ENCODE results near the gene ABHD10.

The ABHD10 gene

GRCh38 chr3:112002096-112002971, 23.5 kb downstream of the ABHD10 start:
- DNase-seq: peak; percentile 60 to 69

- no peak for DNase-seq
Measured at GRCh38 chr3:112003321-112004080, 24.7 kb downstream of the ABHD10 start.

- DNase-seq: no peak
Measured at GRCh38 chr3:112004187-112004586, 25.4 kb downstream of the ABHD10 start.

GRCh38 chr3:112004669-112005068, 25.8 kb downstream of the ABHD10 start:
- no peak for DNase-seq

- no peak for DNase-seq
Measured at GRCh38 chr3:112005091-112005672, 26.4 kb downstream of the ABHD10 start.

GRCh38 chr3:112007633-112008032, 28.8 kb downstream of the ABHD10 start:
- DNase-seq: no peak

- DNase-seq: no peak
Measured at GRCh38 chr3:112009670-112010069, 30.8 kb downstream of the ABHD10 start.

GRCh38 chr3:112010636-112011035, 31.8 kb downstream of the ABHD10 start:
- DNase-seq: no peak

GRCh38 chr3:112011376-112011940, 32.6 kb downstream of the ABHD10 start:
- no peak for DNase-seq

GRCh38 chr3:112012205-112012992, 33.6 kb downstream of the ABHD10 start:
- DNase-seq: no peak

- DNase-seq: peak; percentile 53 to 63
Measured at GRCh38 chr3:112013058-112013783, 34.4 kb downstream of the ABHD10 start.

GRCh38 chr3:112013784-112014143, 34.9 kb downstream of the ABHD10 start:
- DNase-seq: no peak

- no peak for DNase-seq
Measured at GRCh38 chr3:112017091-112017490, 38.3 kb downstream of the ABHD10 start.

- DNase-seq: no peak
Measured at GRCh38 chr3:112018712-112019111, 39.9 kb downstream of the ABHD10 start.

- no peak for DNase-seq
Measured at GRCh38 chr3:112019716-112020115, 40.9 kb downstream of the ABHD10 start.

- no peak for DNase-seq
Measured at GRCh38 chr3:112020674-112021085, 41.9 kb downstream of the ABHD10 start.

- no peak for DNase-seq
Measured at GRCh38 chr3:112027142-112027541, 48.3 kb downstream of the ABHD10 start.

- no peak for DNase-seq
Measured at GRCh38 chr3:112027826-112028225, 49.0 kb downstream of the ABHD10 start.

- no peak for DNase-seq
Measured at GRCh38 chr3:112030901-112031300, 52.1 kb downstream of the ABHD10 start.

GRCh38 chr3:112032098-112032731, 53.4 kb downstream of the ABHD10 start:
- no peak for DNase-seq

GRCh38 chr3:112034436-112034835, 55.6 kb downstream of the ABHD10 start, which contains the start of gene TMPRSS7:
Gene TMPRSS7, plus strand, starts transcription at chr3:112034736. Its CDS starts 110 bp downstream, at chr3:112034846.
- DNase-seq: no peak
